ACC112 (cell line): ENCODE results near the gene BCAN.
A peak's percentile ranks its signal among the peaks of the same experiment; 100 is the strongest.

Experiments used
- H2AFZ ChIP-seq: fragments of 200-600 bp; sonication (generic); one replicate; pipeline ENCODE4 v1.6.0; 2017; ENCODE audit warnings: antibody characterized with exemption, low read length; ENCODE audit not compliant: unreplicated experiment
- H3K27ac ChIP-seq: fragments of 200-600 bp; sonication (generic); 2 replicates; pipeline ENCODE4 v1.5.1; 2014; ENCODE audit warnings: low read depth, mild to moderate bottlenecking, antibody characterized with exemption, low read length, moderate library complexity
- H3K27me3 ChIP-seq: fragments of 200-600 bp; sonication (generic); 2 replicates; pipeline ENCODE4 v1.6.1; 2014; ENCODE audit warnings: mild to moderate bottlenecking, antibody characterized with exemption, low read length, moderate library complexity, mixed read lengths; ENCODE audit not compliant: insufficient read depth
- H3K36me3 ChIP-seq: fragments of 200-600 bp; sonication (generic); 2 replicates; pipeline ENCODE4 v1.6.1; 2016; ENCODE audit warnings: mild to moderate bottlenecking, antibody characterized with exemption, low read length, moderate library complexity, mixed read lengths; ENCODE audit not compliant: insufficient read depth
- H3K4me1 ChIP-seq: fragments of 200-600 bp; sonication (generic); one replicate; pipeline ENCODE4 v1.6.1; 2016; ENCODE audit warnings: low read length, mixed read lengths; ENCODE audit not compliant: insufficient read depth, unreplicated experiment, control insufficient read depth
- H3K4me3 ChIP-seq: fragments of 200-600 bp; sonication (generic); 2 replicates; pipeline ENCODE4 v1.5.1; 2014; ENCODE audit warnings: mild to moderate bottlenecking, low read depth, low read length
- H3K79me2 ChIP-seq: fragments of 200-600 bp; sonication (generic); one replicate; pipeline ENCODE4 v1.6.0; 2016; ENCODE audit warnings: low read length; ENCODE audit not compliant: control insufficient read depth, unreplicated experiment, insufficient read depth

Gene BCAN

DNA sequence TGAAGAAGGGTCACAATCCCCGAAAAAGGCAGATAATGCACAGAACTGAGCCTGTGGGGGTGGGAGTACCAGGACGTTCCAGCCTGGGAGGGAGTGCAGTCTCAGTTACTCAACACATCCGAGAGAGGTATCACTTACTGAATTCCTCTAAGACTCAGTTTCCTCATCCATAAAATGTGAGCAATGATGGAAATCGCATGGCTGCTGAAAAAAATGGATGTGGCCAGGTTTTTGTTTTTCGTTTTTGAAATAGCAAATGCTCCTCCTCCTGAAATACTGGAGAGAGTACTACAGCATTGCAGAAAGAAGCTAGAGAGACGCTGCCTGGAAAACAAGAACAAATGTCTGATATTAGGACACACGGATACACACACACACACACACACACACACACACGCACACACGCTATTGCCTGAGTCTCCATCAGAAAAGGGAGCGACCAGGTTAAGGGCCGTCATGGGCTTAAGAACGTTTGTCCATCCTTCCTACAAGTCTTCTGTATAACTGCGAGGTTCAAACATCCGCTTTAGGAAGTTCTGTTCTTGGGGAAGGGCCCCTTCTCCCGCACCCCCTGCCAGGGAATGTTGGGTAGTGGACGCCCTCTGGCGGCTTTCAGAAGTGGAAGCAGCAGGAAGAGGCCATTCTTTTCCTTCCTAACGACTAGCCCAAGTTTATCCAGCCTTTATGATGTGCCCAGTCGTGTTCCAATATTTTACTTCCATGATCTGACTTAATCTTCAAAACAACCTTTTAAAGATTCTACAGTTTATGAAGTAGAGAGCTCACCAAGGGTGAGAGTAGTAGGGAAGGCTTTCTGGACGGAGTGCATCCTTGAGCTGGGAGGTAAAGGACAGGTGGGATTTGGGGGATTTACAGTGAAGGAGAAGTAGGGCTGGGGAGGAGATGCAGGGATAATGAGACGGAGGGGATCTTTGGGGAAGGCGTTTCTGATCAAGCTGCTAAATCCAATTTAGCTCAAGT lies 36.0 kb downstream of the BCAN start:
- Histone ChIP-seq H3K27me3 (peaks cover 4% of the 10 kb centered on the region; the same call in 1 of the 2 replicates), H3K4me1 (peaks cover 7% of the 10 kb centered on the region), H3K36me3 (no peaks in the 10 kb centered on the region), H2AFZ (peak overlapping the region; percentile 77), H3K79me2 (peaks cover 6% of the 10 kb centered on the region), H3K27ac (no peak overlapping the region), H3K4me3 (peak overlapping the region; percentile 91)

DNA sequence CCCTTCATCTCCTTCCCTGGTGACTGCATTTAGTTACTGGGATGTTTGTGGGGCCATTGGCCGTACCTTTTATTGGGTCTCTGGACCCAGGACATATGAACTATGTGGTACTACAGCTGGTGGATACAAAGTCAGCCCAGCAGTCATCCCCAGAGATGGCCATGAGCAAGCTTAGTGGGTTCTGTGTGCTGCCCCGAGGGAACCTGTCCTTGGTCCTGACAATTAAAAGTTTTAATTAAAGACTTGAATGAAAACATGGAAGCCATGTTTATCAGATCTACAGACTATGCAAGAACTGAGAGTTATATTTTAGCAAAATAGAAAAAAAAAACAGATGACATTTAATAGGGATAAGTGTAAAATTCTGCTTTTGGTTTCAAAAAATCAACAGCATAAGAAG lies 38.1 kb downstream of the BCAN start:
- H2AFZ ChIP-seq: no peak overlapping the region
- peaks cover 4% of the 10 kb centered on the region; the same call in 1 of the 2 replicates for H3K27me3 ChIP-seq
- H3K36me3 ChIP-seq: no peaks in the 10 kb centered on the region

DNA sequence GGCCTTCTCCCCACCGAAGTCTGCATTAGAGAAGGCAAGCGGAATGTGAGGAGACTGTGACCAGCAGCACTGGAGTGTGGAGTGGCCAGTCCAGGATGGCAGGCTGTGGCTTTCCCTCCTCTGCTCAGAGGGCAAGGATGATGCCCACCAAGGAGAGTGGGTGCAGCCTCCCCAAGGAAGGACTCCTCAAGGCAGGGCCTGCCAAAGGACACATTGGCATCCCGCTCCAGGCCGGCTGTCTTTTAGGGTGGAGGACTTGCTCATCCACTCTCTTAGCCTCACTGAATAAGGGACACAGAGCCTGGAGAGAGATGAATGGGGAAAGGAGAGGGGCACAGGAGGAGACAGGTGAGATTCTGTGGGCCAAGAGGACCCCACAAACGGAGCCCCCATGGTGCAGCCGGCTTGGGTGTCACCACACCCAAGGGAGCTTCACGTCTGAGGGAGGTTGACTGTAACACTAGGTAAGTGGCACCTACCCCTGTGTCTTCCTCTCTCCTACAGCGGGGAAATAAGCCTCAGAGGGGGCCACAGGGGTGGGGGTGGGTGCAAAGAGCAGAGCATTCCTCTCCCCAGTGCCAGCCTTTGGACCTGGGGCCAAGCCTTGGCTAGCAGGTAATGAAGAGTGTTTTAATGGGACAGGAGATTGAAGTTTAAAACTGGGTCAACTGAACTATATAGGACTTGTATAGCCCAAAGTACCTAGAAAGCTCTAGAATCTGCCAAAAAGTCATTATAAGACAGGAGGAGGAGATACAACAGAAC lies 39.5 kb downstream of the BCAN start:
- Histone ChIP-seq H3K27ac (no peak overlapping the region), H3K79me2 (no peaks in the 10 kb centered on the region), H3K4me3 (no peak overlapping the region), H2AFZ (no peak overlapping the region), H3K27me3 (peaks cover 4% of the 10 kb centered on the region; the same call in 1 of the 2 replicates), H3K36me3 (no peaks in the 10 kb centered on the region), H3K4me1 (peaks cover 13% of the 10 kb centered on the region)

More for the DNA sequence above, 38.1 kb downstream of the BCAN start:
- H3K79me2 ChIP-seq: peaks cover 6% of the 10 kb centered on the region
- no peak overlapping the region for H3K27ac ChIP-seq
- no peak overlapping the region for H3K4me3 ChIP-seq
- peaks cover 17% of the 10 kb centered on the region for H3K4me1 ChIP-seq

DNA sequence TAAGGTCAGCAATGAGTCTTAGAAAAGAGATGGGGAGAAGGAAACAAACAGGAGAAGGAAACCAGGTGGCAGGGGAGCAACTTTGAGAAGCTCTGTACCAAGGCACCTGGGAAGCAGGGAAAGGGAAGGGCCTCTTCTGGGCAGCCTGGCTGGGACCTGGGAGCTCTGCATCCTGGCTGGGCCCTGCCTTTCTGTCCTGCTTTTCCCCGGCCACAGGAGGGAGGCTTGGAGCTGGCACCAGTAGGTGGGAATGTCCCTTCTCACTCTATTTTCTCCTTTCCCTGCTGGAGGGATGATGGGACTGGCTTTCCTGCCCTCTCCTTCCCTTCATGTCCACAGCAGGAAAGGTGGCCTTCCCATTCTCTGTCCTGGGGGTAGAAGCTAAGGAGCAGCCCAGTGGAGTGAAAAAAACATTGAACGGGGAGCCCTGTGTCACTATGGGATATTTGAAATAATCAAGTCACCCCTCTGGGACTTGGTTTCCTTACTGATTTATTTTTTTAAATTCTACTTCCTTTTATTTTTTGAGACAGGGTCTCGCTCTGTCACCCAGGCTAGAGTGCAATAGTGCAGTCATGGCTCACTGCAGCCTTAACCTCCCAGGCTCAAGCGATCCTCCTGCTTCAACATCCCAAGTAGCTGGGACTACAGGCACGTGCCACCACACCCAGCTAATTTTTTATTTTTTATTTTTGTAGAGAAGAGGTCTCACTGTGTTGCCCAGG lies 40.4 kb downstream of the BCAN start:
- Histone ChIP-seq H3K27me3 (peaks cover 4% of the 10 kb centered on the region; the same call in 1 of the 2 replicates), H3K4me3 (no peak overlapping the region), H3K36me3 (no peaks in the 10 kb centered on the region), H3K79me2 (no peaks in the 10 kb centered on the region), H3K4me1 (peaks cover 13% of the 10 kb centered on the region), H2AFZ (no peak overlapping the region), H3K27ac (no peak overlapping the region)

DNA sequence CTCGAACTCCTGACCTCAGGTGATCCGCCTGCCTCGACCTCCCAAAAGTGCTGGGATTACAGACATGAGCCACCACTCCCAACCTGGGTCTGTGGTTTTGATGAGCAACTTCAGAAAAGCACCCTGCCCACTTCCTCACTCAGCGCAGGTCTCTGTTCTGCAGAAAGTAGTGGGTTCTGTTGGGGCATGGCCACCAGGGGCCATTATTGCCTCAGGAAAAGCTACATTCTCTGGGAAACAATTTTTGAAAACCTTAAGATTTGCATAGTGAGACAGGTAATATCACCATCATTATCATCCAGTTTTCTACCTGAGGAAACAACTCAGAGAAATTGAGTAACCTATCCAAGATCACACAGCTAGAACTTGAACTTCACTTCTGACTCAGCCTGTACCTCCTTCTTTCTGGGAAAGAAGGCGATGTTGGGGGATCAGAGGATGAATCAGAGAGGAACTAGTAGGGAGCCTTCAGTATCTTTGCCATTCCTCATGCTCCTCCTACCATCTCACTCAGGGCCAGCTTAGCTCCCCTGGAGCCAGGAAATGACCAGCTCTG lies 42.4 kb downstream of the BCAN start:
- H3K36me3 ChIP-seq: no peaks in the 10 kb centered on the region
- H3K4me1 ChIP-seq: peaks cover 13% of the 10 kb centered on the region
- H3K27me3 ChIP-seq: peaks cover 4% of the 10 kb centered on the region; the same call in 1 of the 2 replicates
- peak overlapping the region; percentile 20 for H2AFZ ChIP-seq
- no peak overlapping the region for H3K4me3 ChIP-seq
- H3K79me2 ChIP-seq: no peaks in the 10 kb centered on the region
- H3K27ac ChIP-seq: peak overlapping the region; percentile 60

DNA sequence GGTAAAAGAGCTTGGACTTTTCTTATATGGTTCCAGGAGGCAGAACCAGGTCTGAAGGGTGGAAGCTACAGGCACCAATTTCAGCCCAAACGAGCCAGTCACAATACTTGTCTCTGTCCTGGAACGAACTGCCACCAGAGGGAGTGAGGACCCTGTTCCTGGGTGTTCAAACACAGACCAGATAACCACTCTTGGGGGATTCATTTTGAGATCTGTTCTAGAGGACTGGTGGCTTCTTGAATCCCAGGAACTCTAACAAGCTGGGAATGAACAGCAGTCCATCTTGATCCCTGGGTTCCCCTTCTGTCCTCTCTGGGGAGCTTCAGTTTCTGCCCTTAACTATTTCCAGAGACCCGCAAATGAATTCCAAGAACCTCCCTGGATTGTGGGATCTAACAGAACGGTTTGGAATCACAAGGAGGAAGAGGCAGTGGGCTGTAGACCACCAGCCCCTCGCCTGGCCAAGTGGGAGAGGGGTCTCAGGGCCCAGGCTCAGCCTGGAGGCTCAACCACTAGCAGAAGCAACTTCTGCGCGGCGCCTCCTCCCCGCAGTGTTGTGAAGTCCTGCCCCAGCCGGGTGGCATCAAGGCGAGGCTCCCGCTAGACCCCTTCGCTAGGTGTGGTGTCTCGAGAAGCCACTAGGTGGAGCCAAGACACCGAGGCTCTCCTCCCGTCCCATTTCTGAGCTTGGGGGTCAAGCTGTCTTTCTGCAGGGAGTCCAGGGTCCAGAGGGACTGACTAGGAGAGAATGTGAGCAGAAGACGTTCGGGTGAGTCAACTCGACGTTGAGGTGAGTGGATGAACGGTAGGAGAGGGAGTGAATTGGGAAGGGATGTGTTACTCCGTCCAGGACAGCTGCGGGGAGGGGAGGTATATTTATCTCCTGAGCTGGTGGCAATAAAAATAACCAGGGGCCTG lies 47.4 kb downstream of the BCAN start:
- H3K4me1 ChIP-seq: peaks cover 24% of the 10 kb centered on the region
- H3K4me3 ChIP-seq: peak overlapping the region; percentile 67

DNA sequence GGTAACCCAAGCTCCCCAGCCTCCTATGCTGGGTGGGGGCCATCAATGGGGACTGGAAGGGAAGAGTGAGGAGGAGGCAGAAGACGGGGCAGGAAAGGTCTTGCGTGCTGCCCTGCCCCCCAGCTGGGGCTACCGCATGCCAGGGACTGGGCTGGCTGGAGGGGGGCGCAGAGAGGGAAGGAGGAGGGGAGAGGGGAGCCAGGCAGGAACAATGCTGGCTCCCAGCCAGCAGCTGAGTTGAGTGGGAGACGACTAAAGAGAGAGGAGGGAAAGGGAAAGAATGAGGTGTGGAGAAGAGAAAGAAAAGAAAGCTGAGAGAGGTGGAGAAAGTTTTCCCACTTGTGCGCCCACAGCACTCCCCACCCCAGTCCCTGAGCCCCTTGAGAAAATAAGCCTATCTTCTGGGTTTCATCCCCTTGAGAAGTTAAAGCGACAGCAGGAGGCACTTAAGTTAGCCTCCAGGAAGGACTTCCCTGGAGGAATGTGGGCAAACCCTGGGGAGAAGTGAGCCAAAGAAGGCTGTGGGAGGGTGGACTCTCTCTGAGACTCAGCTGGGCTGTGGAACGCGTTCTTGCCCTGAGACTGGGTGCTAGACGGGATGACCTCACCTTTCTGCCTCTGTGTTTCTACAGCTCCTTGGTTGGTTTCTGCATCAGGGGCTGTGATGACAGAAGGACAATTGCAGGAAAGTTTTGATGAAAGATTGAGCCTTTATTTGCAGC lies 48.2 kb downstream of the BCAN start:
- peak overlapping the region; percentile 8 for H2AFZ ChIP-seq
- H3K79me2 ChIP-seq: no peaks in the 10 kb centered on the region
- H3K27ac ChIP-seq: no peak overlapping the region
- H3K4me1 ChIP-seq: peaks cover 17% of the 10 kb centered on the region
- H3K27me3 ChIP-seq: no peaks in the 10 kb centered on the region
- H3K4me3 ChIP-seq: peak overlapping the region; percentile 24; the same call in 1 of the 2 replicates
- H3K36me3 ChIP-seq: no peaks in the 10 kb centered on the region

More for the DNA sequence above, 47.4 kb downstream of the BCAN start:
- Histone ChIP-seq H2AFZ (peak overlapping the region; percentile 16), H3K79me2 (no peaks in the 10 kb centered on the region), H3K27ac (no peak overlapping the region), H3K27me3 (no peaks in the 10 kb centered on the region), H3K36me3 (no peaks in the 10 kb centered on the region)

DNA sequence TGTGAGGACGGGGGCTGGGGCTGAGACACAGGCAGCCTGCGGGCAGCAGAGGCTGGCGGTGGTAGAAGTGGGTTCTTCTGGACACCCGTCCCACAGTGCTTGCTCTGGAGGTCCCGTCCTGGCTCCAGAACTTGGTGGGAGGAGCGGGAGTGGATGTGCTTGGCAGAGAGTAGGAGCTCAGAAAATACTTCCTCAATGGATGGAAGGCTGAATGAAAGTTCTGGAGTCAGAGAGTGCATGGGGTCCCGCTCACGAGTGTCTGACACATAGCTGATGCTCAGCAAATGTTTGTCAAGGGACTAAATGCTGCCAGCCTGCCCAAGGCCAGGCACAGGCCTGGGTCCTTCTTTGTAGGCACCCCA lies 48.7 kb downstream of the BCAN start:
- H3K4me1 ChIP-seq: peaks cover 17% of the 10 kb centered on the region

DNA sequence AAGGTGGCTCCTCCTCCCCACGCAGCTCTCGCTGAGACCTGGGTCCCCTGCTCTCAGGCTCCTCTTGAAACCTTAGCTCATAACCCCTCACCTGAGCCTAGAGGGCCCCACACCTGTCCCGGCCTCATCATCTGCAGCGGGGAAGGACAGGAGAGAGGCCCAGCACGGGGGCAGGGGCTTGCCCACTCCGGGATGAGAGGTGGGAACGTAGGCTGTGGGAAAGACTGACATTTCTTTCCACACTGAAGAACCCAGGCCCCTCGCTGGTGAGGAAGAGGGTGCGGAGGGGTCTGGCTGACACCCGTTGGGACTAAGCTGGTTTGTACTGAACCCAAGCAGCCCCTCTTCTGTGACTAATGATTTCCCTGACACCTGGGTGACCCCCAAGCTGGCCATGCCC lies 49.3 kb downstream of the BCAN start:
- Histone ChIP-seq H3K36me3 (no peaks in the 10 kb centered on the region), H2AFZ (no peak overlapping the region), H3K27me3 (no peaks in the 10 kb centered on the region), H3K4me3 (no peak overlapping the region), H3K79me2 (no peaks in the 10 kb centered on the region), H3K4me1 (peaks cover 17% of the 10 kb centered on the region), H3K27ac (no peak overlapping the region)

More for the DNA sequence above, 48.7 kb downstream of the BCAN start:
- Histone ChIP-seq H3K27me3 (no peaks in the 10 kb centered on the region), H3K4me3 (no peak overlapping the region), H3K27ac (no peak overlapping the region), H2AFZ (no peak overlapping the region), H3K36me3 (no peaks in the 10 kb centered on the region), H3K79me2 (no peaks in the 10 kb centered on the region)
